ENCODE results near the gene HLA-B. TPM values are rescaled to one million over a fixed set of nuclear protein-coding genes. Genes with fewer than 3 reads are reported as not detected.

The HLA-B gene
- polyA plus RNA-seq, 4 donors = 105 to 177 (median 155) TPM

DNA sequence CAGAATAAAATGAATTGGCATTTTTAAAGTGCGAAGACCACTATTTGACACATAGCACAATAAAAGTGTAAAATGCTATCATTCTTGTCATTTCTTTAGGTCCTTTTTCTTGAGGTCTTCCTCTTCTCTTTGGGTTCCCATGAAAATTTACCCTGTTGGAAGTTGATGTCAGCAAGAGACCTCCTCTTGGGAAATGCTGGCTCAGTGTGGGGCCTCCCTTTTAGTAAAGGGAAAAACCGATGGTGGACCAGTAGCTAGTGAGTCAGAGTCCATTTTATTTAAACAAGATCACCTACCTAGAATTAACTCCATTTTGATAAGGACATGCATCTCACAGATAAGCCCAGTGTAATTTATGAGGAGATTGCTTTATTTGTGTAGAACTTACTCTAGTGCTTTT, 47.3 kb downstream of the HLA-B start:
- no peak for DNase-seq (ENCODE audit: low read depth in 4 of 4, low spot score in 3 of 4)

GRCh38 chr6:31308845-31309175, 48.2 kb downstream of the HLA-B start:
- no peak for DNase-seq (ENCODE audit: low read depth in 4 of 4, low spot score in 3 of 4)

GRCh38 chr6:31308050-31308844, 48.7 kb downstream of the HLA-B start:
- no peak for DNase-seq (ENCODE audit: low read depth in 4 of 4, low spot score in 3 of 4)

DNA sequence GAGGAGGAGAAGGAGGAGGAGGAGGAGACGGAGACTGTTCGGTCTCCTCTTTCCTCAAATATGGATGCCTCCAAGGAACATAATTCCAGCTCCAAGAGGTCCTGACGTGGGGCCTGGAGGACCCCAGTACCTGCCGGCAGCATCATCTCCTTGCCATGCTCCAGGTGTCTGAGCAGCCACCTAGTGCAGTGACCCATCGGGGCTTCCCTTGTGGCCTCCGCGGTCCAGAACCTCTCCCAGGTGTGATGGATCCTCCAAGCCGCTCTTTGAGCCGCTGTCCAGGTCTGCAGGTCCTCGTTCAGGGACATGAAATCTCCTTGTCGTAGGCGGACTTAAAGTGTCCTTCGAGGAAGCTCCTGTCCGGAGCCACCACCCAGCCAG, 49.3 kb downstream of the HLA-B start:
- no peak for DNase-seq (ENCODE audit: low read depth in 4 of 4, low spot score in 3 of 4)

DNA sequence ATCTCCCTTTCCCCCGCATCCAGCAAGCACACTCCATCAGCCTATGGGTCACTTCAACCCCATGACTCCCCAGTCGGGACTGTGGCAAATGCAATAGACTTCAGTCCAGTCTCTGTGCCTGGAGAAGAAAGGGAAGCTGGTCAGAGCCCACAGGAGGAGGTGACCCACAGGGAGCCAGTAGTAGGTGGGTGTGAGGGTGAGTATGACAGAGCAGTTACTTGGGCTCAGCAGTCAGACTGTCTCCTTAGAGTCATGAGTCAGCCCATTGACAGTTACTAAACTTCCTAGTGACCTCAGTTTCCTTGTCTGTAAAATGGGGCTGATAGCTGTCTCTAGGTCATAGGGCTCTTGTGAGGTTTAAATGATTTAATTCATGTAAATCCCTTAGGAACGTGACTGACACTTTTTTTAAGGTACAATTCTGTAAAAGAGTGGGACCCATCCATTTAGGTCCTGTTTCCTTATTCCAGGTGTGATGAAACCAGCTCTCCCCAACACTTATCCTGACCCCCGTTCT, 51.2 kb downstream of the HLA-B start:
- DNase-seq (ENCODE audit: low read depth in 4 of 4, low spot score in 3 of 4) = no peak

DNA sequence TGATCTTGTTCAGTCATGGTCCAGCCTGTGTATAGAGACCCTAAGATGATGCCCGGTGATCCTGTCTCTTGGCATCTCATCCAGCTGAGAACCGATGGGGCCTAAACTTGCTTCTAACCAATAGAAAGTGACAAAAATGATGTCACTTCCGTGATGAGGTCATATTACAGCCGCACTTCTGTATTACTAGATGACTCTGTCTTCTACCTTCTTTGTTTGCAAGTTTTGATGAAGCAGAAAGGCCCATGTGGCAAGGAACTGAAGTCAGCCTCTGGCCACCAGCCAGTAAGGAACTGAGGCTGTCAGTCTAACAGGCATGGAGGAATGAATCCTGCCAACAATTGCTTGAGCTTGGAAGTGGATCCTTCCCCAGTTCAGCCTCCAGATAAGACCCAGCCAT, 52.3 kb downstream of the HLA-B start:
- no peak for DNase-seq (ENCODE audit: low read depth in 4 of 4, low spot score in 3 of 4)

Other genes with a start within 250 kb of the HLA-B start
- gene C6orf15, start 244.6 kb downstream of the HLA-B start, polyA plus RNA-seq (ENCODE audit: insufficient read length in 4 of 4) = under 1 TPM in 1 of 4 donors, not detected in 3; 0.19 TPM
- 1 to 10 TPM in 1 of 4 donors, under 1 TPM in 1, not detected in 2; 0.19 to 1.0 TPM for gene PSORS1C1, start 242.4 kb downstream of the HLA-B start, polyA plus RNA-seq (ENCODE audit: insufficient read length in 4 of 4)
- not detected for gene CDSN, start 236.7 kb downstream of the HLA-B start, polyA plus RNA-seq (ENCODE audit: insufficient read length in 4 of 4)
- under 1 TPM in 1 of 4 donors, not detected in 3; 0.17 TPM for gene PSORS1C2, start 218.1 kb downstream of the HLA-B start, polyA plus RNA-seq (ENCODE audit: insufficient read length in 4 of 4)
- gene CCHCR1, start 199.4 kb downstream of the HLA-B start, polyA plus RNA-seq (ENCODE audit: insufficient read length in 4 of 4) = 10 to 100 TPM; 17.3 to 38.3 (median 30.1) TPM
- gene TCF19, start 198.6 kb downstream of the HLA-B start, polyA plus RNA-seq (ENCODE audit: insufficient read length in 4 of 4) = 10 to 100 TPM; 17.3 to 26.0 (median 18.3) TPM
- 10 to 100 TPM in 1 of 4 donors, 1 to 10 TPM in 2, under 1 TPM in 1; 0.26 to 11.7 (median 2.6) TPM for gene POU5F1, start 186.5 kb downstream of the HLA-B start, polyA plus RNA-seq (ENCODE audit: insufficient read length in 4 of 4)
- gene HLA-C, start 85.1 kb downstream of the HLA-B start, polyA plus RNA-seq (ENCODE audit: insufficient read length in 4 of 4) = 100 to 1,000 TPM in 1 of 4 donors, 10 to 100 TPM in 3; 72.0 to 148 (median 77.4) TPM
- 10 to 100 TPM in 1 of 4 donors, 1 to 10 TPM in 3; 4.4 to 12.8 (median 8.1) TPM for gene MICA, start 46.4 kb upstream of the HLA-B start, polyA plus RNA-seq (ENCODE audit: insufficient read length in 4 of 4)
- 1 to 10 TPM in 3 of 4 donors, under 1 TPM in 1; 0.49 to 2.3 (median 1.0) TPM for gene MICB, start 141.0 kb upstream of the HLA-B start, polyA plus RNA-seq (ENCODE audit: insufficient read length in 4 of 4)
- 10 to 100 TPM in 3 of 4 donors, under 1 TPM in 1; 0.27 to 18.6 (median 12.8) TPM for gene MCCD1, start 171.8 kb upstream of the HLA-B start, polyA plus RNA-seq (ENCODE audit: insufficient read length in 4 of 4)
- 100 to 1,000 TPM; 448 to 682 (median 553) TPM for gene DDX39B, start 184.8 kb upstream of the HLA-B start, polyA plus RNA-seq (ENCODE audit: insufficient read length in 4 of 4)
- 1 to 10 TPM; 4.8 to 9.4 (median 6.4) TPM for gene ATP6V1G2, start 189.4 kb upstream of the HLA-B start, polyA plus RNA-seq (ENCODE audit: insufficient read length in 4 of 4)
- 10 to 100 TPM; 18.3 to 28.7 (median 19.7) TPM for gene NFKBIL1, start 190.4 kb upstream of the HLA-B start, polyA plus RNA-seq (ENCODE audit: insufficient read length in 4 of 4)
- under 1 TPM; 0.23 to 0.43 (median 0.36) TPM for gene LTA, start 215.1 kb upstream of the HLA-B start, polyA plus RNA-seq (ENCODE audit: insufficient read length in 4 of 4)
- 1 to 10 TPM in 1 of 4 donors, under 1 TPM in 2, not detected in 1; 0.23 to 2.5 (median 0.29) TPM for gene TNF, start 218.4 kb upstream of the HLA-B start, polyA plus RNA-seq (ENCODE audit: insufficient read length in 4 of 4)
- gene LTB, start 225.2 kb upstream of the HLA-B start, polyA plus RNA-seq (ENCODE audit: insufficient read length in 4 of 4) = 1 to 10 TPM in 3 of 4 donors, under 1 TPM in 1; 0.66 to 2.0 (median 1.6) TPM
- gene LST1, start 229.1 kb upstream of the HLA-B start, polyA plus RNA-seq (ENCODE audit: insufficient read length in 4 of 4) = 10 to 100 TPM in 1 of 4 donors, 1 to 10 TPM in 3; 4.6 to 10.3 (median 4.9) TPM
- gene NCR3, start 235.8 kb upstream of the HLA-B start, polyA plus RNA-seq (ENCODE audit: insufficient read length in 4 of 4) = under 1 TPM in 2 of 4 donors, not detected in 2; 0.17 to 0.20 TPM

All from left renal pelvis (tissue), 4 donors.